ENCODE results near the gene LY9. TPM values are rescaled to one million over a fixed set of nuclear protein-coding genes. Genes with fewer than 3 reads are reported as not detected.

Gene LY9
- total RNA-seq, 1 experiment from 2014 or later, result not detected

DNA sequence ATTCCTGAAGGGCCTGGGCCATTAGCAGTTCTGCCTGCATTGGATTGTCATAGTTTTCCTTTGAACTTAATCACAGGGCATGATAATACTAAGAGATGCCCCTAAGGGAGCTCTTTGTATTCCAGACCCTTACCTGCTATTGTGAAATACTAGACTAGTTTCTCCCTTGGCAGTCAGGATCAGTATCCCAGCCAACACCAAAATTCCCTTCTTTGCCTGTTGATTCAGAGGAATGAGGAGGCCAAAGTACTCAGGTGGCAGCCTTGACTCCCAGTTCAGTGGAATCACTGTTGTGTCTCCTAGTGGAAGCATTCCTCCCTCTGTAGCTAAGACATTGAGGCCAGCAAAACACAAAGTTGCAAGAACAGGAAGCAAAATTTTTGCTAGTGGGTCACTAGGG lies 36.2 kb upstream of the LY9 start:
- no peaks in the 10 kb centered on the region for H3K27me3 ChIP-seq (ENCODE audit: insufficient read depth, low read length)

More for the DNA sequence above, 36.2 kb upstream of the LY9 start:
- H2BK12ac ChIP-seq (ENCODE audit: insufficient read length, low read depth, low read length), result no peak overlapping the region
- no peaks in the 10 kb centered on the region for H3K23me2 ChIP-seq (ENCODE audit: insufficient read length, low read depth, low read length, poor library complexity, severe bottlenecking)
- no peak overlapping the region for H3K56ac ChIP-seq (ENCODE audit: insufficient read length, low read depth, low read length)
- DNase-seq, result no peak
- no peak overlapping the region for H3K4me2 ChIP-seq (ENCODE audit: insufficient read depth, insufficient read length, low read length)
- no peak overlapping the region for H4K91ac ChIP-seq (ENCODE audit: insufficient read length, low read depth, low read length)
- Mint-ChIP-seq H3K27ac (no peak overlapping the region), H3K9me3 (no peaks in the 10 kb centered on the region), H3K36me3 (ENCODE audit: insufficient read depth in 1 of 3, low read depth in 3 of 3) (no peaks in the 10 kb centered on the region), H3K27me3 (ENCODE audit: low read depth) (peaks cover 3% of the 10 kb centered on the region; the same call in 1 of the 2 replicates), H3K4me3 (no peak overlapping the region), H3K4me1 (no peaks in the 10 kb centered on the region)
- H3K18ac ChIP-seq (ENCODE audit: insufficient read length, low read depth, low read length), result no peak overlapping the region
- no peaks in the 10 kb centered on the region for H3K79me2 ChIP-seq (ENCODE audit: insufficient read depth, low read length)
- no peaks in the 10 kb centered on the region for H4K20me1 ChIP-seq (ENCODE audit: control insufficient read depth, insufficient read depth, insufficient read length)
- H3K23ac ChIP-seq (ENCODE audit: insufficient read length, low read depth, low read length), result no peak overlapping the region
- H4K8ac ChIP-seq (replicated peaks; ENCODE audit: insufficient read length, low read depth, low read length), result no peak overlapping the region
- H2BK5ac ChIP-seq (ENCODE audit: insufficient read length, low read length), result no peak overlapping the region
- H2BK120ac ChIP-seq (ENCODE audit: low read depth, low read length, poor library complexity, severe bottlenecking), result no peak overlapping the region
- H3K4ac ChIP-seq (ENCODE audit: low read depth, low read length), result no peak overlapping the region
- no peak overlapping the region for H3K9ac ChIP-seq (ENCODE audit: extremely low read depth, insufficient read length, low read length)
- no peak overlapping the region for H4K5ac ChIP-seq (ENCODE audit: insufficient read length, low read depth, low read length)
- TF ChIP-seq, protein P1, sequence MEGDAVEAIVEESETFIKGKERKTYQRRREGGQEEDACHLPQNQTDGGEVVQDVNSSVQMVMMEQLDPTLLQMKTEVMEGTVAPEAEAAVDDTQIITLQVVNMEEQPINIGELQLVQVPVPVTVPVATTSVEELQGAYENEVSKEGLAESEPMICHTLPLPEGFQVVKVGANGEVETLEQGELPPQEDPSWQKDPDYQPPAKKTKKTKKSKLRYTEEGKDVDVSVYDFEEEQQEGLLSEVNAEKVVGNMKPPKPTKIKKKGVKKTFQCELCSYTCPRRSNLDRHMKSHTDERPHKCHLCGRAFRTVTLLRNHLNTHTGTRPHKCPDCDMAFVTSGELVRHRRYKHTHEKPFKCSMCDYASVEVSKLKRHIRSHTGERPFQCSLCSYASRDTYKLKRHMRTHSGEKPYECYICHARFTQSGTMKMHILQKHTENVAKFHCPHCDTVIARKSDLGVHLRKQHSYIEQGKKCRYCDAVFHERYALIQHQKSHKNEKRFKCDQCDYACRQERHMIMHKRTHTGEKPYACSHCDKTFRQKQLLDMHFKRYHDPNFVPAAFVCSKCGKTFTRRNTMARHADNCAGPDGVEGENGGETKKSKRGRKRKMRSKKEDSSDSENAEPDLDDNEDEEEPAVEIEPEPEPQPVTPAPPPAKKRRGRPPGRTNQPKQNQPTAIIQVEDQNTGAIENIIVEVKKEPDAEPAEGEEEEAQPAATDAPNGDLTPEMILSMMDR (conservative IDR thresholded peaks at IDR 0.05), result no peak
- no peaks in the 10 kb centered on the region for H3K4me1 ChIP-seq (ENCODE audit: insufficient read depth, low read length)
- H3K14ac ChIP-seq (ENCODE audit: insufficient read depth, low read length), result no peak overlapping the region
- no peak overlapping the region for H2AK5ac ChIP-seq (ENCODE audit: insufficient read length, low read length)
- no peaks in the 10 kb centered on the region for H3K79me1 ChIP-seq (ENCODE audit: insufficient read depth, low read depth, low read length, poor library complexity, severe bottlenecking)
- no peaks in the 10 kb centered on the region for H3K9me3 ChIP-seq (ENCODE audit: control insufficient read depth, low read depth, low read length)
- H3K27ac ChIP-seq (ENCODE audit: insufficient read length, low read depth, low read length), result no peak overlapping the region
- no peak overlapping the region for H3T11ph ChIP-seq (ENCODE audit: low read length)
- no peak overlapping the region for H2BK20ac ChIP-seq (ENCODE audit: low read depth, low read length, poor library complexity, severe bottlenecking)
- H2BK15ac ChIP-seq (ENCODE audit: low read depth, low read length), result no peak overlapping the region
- no peak overlapping the region for H2AFZ ChIP-seq (ENCODE audit: low read length)
